Liver (tissue), 9 donors: ENCODE data around the gene DEFB113. TPM values are rescaled to one million over a fixed set of nuclear protein-coding genes. Genes with fewer than 3 reads are reported as not detected.

ENCODE experiments used
- DNase-seq: peaks from one replicate; pipeline ENCODE4 v3.0.0-alpha.2; 2017; ENCODE audit warnings: low spot score
- H3K27ac ChIP-seq, 2 donors: one replicate each; pipeline ENCODE4 v1.7.0; 2013; ENCODE audit warnings: inconsistent platforms in 2 of 2, low read length in 2 of 2, control low read depth in 1 of 2, low read depth in 1 of 2, mild to moderate bottlenecking in 1 of 2
- H3K27me3 ChIP-seq, 4 donors: one replicate each; pipeline versions ENCODE4 v1.6.1 to v1.7.0; 2013; ENCODE audit warnings: low read length in 3 of 4, inconsistent platforms in 1 of 4, mild to moderate bottlenecking in 1 of 4, moderate library complexity in 1 of 4; ENCODE audit not compliant: control insufficient read depth in 4 of 4, insufficient read depth in 4 of 4
- H3K36me3 ChIP-seq, 4 donors: one replicate each; pipeline versions ENCODE4 v1.6.1 to v1.7.0; 2013; ENCODE audit warnings: low read length in 3 of 4, mild to moderate bottlenecking in 3 of 4, low read depth in 1 of 4, moderate library complexity in 1 of 4; ENCODE audit not compliant: control insufficient read depth in 4 of 4, insufficient read depth in 3 of 4
- H3K4me1 ChIP-seq, 4 donors: one replicate each; pipeline versions ENCODE4 v1.6.1 to v1.7.0; 2013; ENCODE audit warnings: low read length in 3 of 4, mild to moderate bottlenecking in 3 of 4, moderate library complexity in 1 of 4; ENCODE audit not compliant: control insufficient read depth in 4 of 4, insufficient read depth in 4 of 4
- H3K4me3 ChIP-seq, 3 donors: one replicate each; pipeline versions ENCODE4 v1.6.1 to v1.7.0; 2013; ENCODE audit warnings: low read length in 3 of 3, control low read depth in 1 of 3, low read depth in 1 of 3, mild to moderate bottlenecking in 1 of 3
- H3K9ac ChIP-seq, 2 donors: one replicate each; pipeline ENCODE4 v1.7.0; 2013; ENCODE audit warnings: low read length in 2 of 2, mild to moderate bottlenecking in 2 of 2, moderate library complexity in 2 of 2, control low read depth in 1 of 2, low read depth in 1 of 2
- H3K9me3 ChIP-seq, 4 donors: one replicate each; pipeline versions ENCODE4 v1.6.1 to v1.7.0; 2013; ENCODE audit warnings: low read length in 3 of 4; ENCODE audit not compliant: control insufficient read depth in 4 of 4
- ATF3 ChIP-seq: IDR thresholded peaks from 2 replicates; pipeline ENCODE4 v1.6.1; 2016; ENCODE audit warnings: antibody characterized with exemption
- CTCF ChIP-seq: fragments of 150-350 bp; IDR thresholded peaks from 2 replicates; pipeline ENCODE4 v1.5.1; 2017; ENCODE audit warnings: improper control_type of control experiment, low read depth, low read length; ENCODE audit not compliant: missing input control
- EGR1 ChIP-seq, 2 donors: IDR thresholded peaks; 2 replicates each; pipeline ENCODE4 v1.6.1; 2016 to 2018; ENCODE audit warnings: antibody characterized with exemption in 2 of 2, low read depth in 2 of 2
- FOXA1 ChIP-seq: IDR thresholded peaks from 2 replicates; pipeline ENCODE4 v1.6.1; 2016; ENCODE audit warnings: antibody characterized with exemption
- FOXA2 ChIP-seq: IDR thresholded peaks from 2 replicates; pipeline ENCODE4 v1.6.1; 2016; ENCODE audit warnings: antibody characterized with exemption
- HNF4A ChIP-seq, 2 donors: conservative IDR thresholded peaks; 2 replicates each; pipeline ENCODE4 v1.6.1; 2016; ENCODE audit warnings: antibody characterized with exemption in 2 of 2, mild to moderate bottlenecking in 2 of 2
- HNF4G ChIP-seq: IDR thresholded peaks from 2 replicates; pipeline ENCODE4 v1.6.1; 2016; ENCODE audit warnings: antibody characterized with exemption
- JUND ChIP-seq, 2 donors: IDR thresholded peaks; 2 replicates each; pipeline ENCODE4 v1.6.1; 2016; ENCODE audit warnings: antibody characterized with exemption in 2 of 2
- MAX ChIP-seq: IDR thresholded peaks from 2 replicates; pipeline ENCODE4 v1.6.1; 2016; ENCODE audit warnings: antibody characterized with exemption
- NR2F2 ChIP-seq: IDR thresholded peaks from 2 replicates; pipeline ENCODE4 v1.6.1; 2016; ENCODE audit warnings: antibody characterized with exemption
- RAD21 ChIP-seq, 2 donors: IDR thresholded peaks; 2 replicates each; pipeline ENCODE4 v1.6.1; 2016; ENCODE audit warnings: antibody characterized with exemption in 2 of 2, mild to moderate bottlenecking in 2 of 2
- REST ChIP-seq: IDR thresholded peaks from 2 replicates; pipeline ENCODE4 v1.6.1; 2016; ENCODE audit warnings: antibody characterized with exemption, mild to moderate bottlenecking
- RXRA ChIP-seq, 2 donors: IDR thresholded peaks; 2 replicates each; pipeline ENCODE4 v1.6.1; 2017 to 2018; ENCODE audit warnings: antibody characterized with exemption in 2 of 2, mild to moderate bottlenecking in 1 of 2
- SP1 ChIP-seq: IDR thresholded peaks from 2 replicates; pipeline ENCODE4 v1.6.1; 2018; ENCODE audit warnings: antibody characterized with exemption, mild to moderate bottlenecking
- TAF1 ChIP-seq: conservative IDR thresholded peaks from 2 replicates; pipeline ENCODE4 v1.6.1; 2016; ENCODE audit warnings: antibody characterized with exemption, mild to moderate bottlenecking
- YY1 ChIP-seq: IDR thresholded peaks from 2 replicates; pipeline ENCODE4 v1.6.1; 2016; ENCODE audit warnings: antibody characterized with exemption, mild to moderate bottlenecking
- ZBTB33 ChIP-seq: IDR thresholded peaks from 2 replicates; pipeline ENCODE4 v1.6.1; 2016; ENCODE audit warnings: antibody characterized with exemption
- WGBS: extraction: QIAGEN DNeasy Blood & Tissue Kit; methylation state at CpG from one replicate; pipeline ENCODE4 v1.1.7; 2013; 5-methylcytosine and 5-hydroxymethylcytosine counted together
- polyA plus RNA-seq, 2 donors: library from polyadenylated mRNA; stranded (reverse) in 1 of 2; unstranded in 1 of 2; fragments of 200-250 nt in 1 of 2; fragments of >200 nt in 1 of 2; fragmentation: Nextera tagmentation in 1 of 2; extraction: Ambion mirVana in 1 of 2; gene quantifications; one replicate each; pipeline versions ENCODE4 v1.2.1 to v1.2.3, GENCODE V29; 2013 to 2015
- total RNA-seq, 2 donors: library from RNA; depleted of rRNA; stranded (reverse); fragments of >200 nt; gene quantifications; one replicate each; pipeline ENCODE4 v1.2.3, GENCODE V29; 2014
- donor health status: healthy.
- donor health status: healthy.
- donor health status: healthy.
- donor health status: healthy.
- donor health status: healthy.

DEFB113 gene
- total and polyA plus RNA-seq, 4 donors = not detected

- Histone ChIP-seq H3K36me3 (no peaks in the 10 kb centered on the region), H3K4me1 (no peaks in the 10 kb centered on the region)
Measured at GRCh38 chr6:49964064-49964463, 5.4 kb downstream of the DEFB113 start, which contains the start of gene DEFB114. DEFB114 (minus strand) TSS chr6:49964164; CDS start chr6:49964105, 59 bp downstream.

GRCh38 chr6:49958180-49958579 is 11.2 kb downstream of the DEFB113 start:
- H3K27ac ChIP-seq = no peak overlapping the region
- no peaks in the 10 kb centered on the region for H3K4me1 ChIP-seq
- TF ChIP-seq FOXA1 (no peak), HNF4A (conservative IDR thresholded peaks at IDR 0.05) (no peak), RXRA (IDR thresholded peaks at IDR 0.05) (no peak), SP1 (no peak), NR2F2 (no peak), YY1 (no peak), REST (no peak)
- WGBS = 88% methylated on average over 1 of the region's 1 CpG
- H3K36me3 ChIP-seq = no peaks in the 10 kb centered on the region
- H3K9me3 ChIP-seq = no peaks in the 10 kb centered on the region
- H3K27me3 ChIP-seq = no peaks in the 10 kb centered on the region
- H3K9ac ChIP-seq = no peak overlapping the region
- no peak for DNase-seq
- no peak overlapping the region for H3K4me3 ChIP-seq

More at GRCh38 chr6:49964064-49964463, 5.4 kb downstream of the DEFB113 start, which contains the start of gene DEFB114:
- Histone ChIP-seq H3K27ac (no peak within 1 kb of the TSS), H3K9ac (no peak within 1 kb of the TSS), H3K4me3 (no peak within 1 kb of the TSS), H3K9me3 (no peaks in the 10 kb centered on the region), H3K27me3 (no peaks in the 10 kb centered on the region)
- 60% methylated on average over 2 of the region's 2 CpGs for WGBS
- no peak for DNase-seq
- TF ChIP-seq RAD21 (IDR thresholded peaks at IDR 0.05) (no peak), HNF4A (conservative IDR thresholded peaks at IDR 0.05) (no peak), TAF1 (no peak), FOXA1 (no peak)

GRCh38 chr6:49955847-49956246 is 13.6 kb downstream of the DEFB113 start:
- TF ChIP-seq HNF4G (no peak), CTCF (no peak), SP1 (no peak), FOXA1 (no peak), ATF3 (no peak), NR2F2 (no peak), FOXA2 (no peak), MAX (no peak), ZBTB33 (no peak), TAF1 (no peak), HNF4A (conservative IDR thresholded peaks at IDR 0.05) (no peak), JUND (IDR thresholded peaks at IDR 0.05) (no peak), EGR1 (IDR thresholded peaks at IDR 0.05; ENCODE audit: low read depth in 2 of 2) (no peak), RXRA (IDR thresholded peaks at IDR 0.05) (no peak), YY1 (no peak)
- H3K9ac ChIP-seq = no peak overlapping the region
- DNase-seq = no peak
- no peaks in the 10 kb centered on the region for H3K9me3 ChIP-seq
- no peaks in the 10 kb centered on the region for H3K4me1 ChIP-seq
- no peaks in the 10 kb centered on the region for H3K36me3 ChIP-seq
- H3K4me3 ChIP-seq = no peak overlapping the region
- H3K27ac ChIP-seq = no peak overlapping the region
- no peaks in the 10 kb centered on the region for H3K27me3 ChIP-seq
